HFFc6 (cell line): Measurements from ENCODE around the gene TOR2A. TPM values are rescaled to one million over a fixed set of nuclear protein-coding genes. Genes with fewer than 3 reads are reported as not detected.

Source experiments
- DNase-seq: peaks from one replicate; pipeline ENCODE4 v3.0.0-alpha.2; 2018
- H3K27ac Mint-ChIP-seq: 2 replicates; pipeline ENCODE4 v1.8.0; 2020; ENCODE audit warnings: mild to moderate bottlenecking, mixed read lengths
- H3K27me3 Mint-ChIP-seq: 2 replicates; pipeline ENCODE4 v1.8.0; 2021; ENCODE audit warnings: mild to moderate bottlenecking, moderate library complexity, mixed read lengths; ENCODE audit not compliant: insufficient read depth
- H3K36me3 Mint-ChIP-seq: 2 replicates; pipeline ENCODE4 v1.8.0; 2021; ENCODE audit warnings: low read depth, mixed read lengths
- H3K4me1 Mint-ChIP-seq: 2 replicates; pipeline ENCODE4 v1.8.0; 2020; ENCODE audit warnings: low read depth, mixed read lengths
- H3K4me3 Mint-ChIP-seq: 2 replicates; pipeline ENCODE4 v1.8.0; 2020; ENCODE audit warnings: mild to moderate bottlenecking, moderate library complexity, mixed read lengths
- H3K9me3 Mint-ChIP-seq: 2 replicates; pipeline ENCODE4 v1.8.0; 2020; ENCODE audit warnings: mild to moderate bottlenecking, mixed read lengths
- total RNA-seq, 6 experiments: library from RNA; stranded (reverse); fragmentation: NEBNext Ultra II Directional; extraction: Animal tissue kit (Norgen Biotek cat#: 25700); gene quantifications; 2 replicates in 1 of 6; 3 replicates in 5 of 6; pipeline ENCODE4 v1.2.3, GENCODE V29; 2021
- TF ChIP-seq, protein P1 (sequence below): fragments of 200-600 bp; sonication (generic); IDR thresholded peaks from 2 replicates; pipeline ENCODE4 v1.5.0; 2021; ENCODE audit warnings: antibody characterized with exemption, mild to moderate bottlenecking

TOR2A gene
- total RNA-seq, 6 experiments from 2014 or later: 6.6 to 8.3 (median 8.1) TPM

DNA sequence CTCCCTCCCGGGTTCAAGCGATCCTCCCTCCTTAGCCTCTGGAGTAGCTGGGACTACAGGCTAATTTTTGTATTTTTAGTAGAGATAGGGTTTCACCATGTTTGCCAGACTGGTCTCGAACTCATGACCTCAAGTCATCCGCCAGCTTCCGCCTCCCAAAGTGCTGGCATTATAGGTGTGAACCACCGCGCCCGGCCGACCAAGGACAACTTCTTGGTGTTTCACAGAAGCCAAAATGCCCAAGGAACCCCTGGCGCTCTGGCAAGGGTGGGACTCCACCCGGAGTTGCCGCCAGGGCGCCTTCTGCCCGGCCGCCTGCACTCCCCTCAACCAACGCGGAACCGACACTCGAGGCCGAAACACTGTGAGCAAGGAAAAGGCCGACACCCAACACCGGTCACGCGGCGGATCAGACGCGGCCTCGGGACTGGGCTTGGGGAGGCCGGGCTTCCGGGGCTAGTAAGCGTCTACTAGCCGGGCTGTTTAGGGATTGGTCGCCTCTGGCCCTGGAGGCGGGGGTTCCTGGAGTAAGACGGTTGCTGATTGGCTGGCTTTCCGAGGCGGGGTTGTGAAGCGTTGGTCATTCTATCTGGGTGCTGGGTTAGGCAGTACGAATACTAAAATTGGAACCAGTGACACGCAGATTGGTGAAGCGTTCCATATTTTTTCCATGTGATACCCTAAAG is 36.0 kb downstream of the TOR2A start:
- Mint-ChIP-seq H3K27ac (peak overlapping the region; percentile 74; the same call in 1 of the 2 replicates), H3K4me3 (peak overlapping the region; percentile 65; the same call in 1 of the 2 replicates), H3K36me3 (no peaks in the 10 kb centered on the region), H3K9me3 (no peaks in the 10 kb centered on the region), H3K4me1 (peaks cover 35% of the 10 kb centered on the region), H3K27me3 (no peaks in the 10 kb centered on the region; the same call in none of the 2 replicates)
- peak; percentile 44 for DNase-seq
- TF ChIP-seq, protein P1, sequence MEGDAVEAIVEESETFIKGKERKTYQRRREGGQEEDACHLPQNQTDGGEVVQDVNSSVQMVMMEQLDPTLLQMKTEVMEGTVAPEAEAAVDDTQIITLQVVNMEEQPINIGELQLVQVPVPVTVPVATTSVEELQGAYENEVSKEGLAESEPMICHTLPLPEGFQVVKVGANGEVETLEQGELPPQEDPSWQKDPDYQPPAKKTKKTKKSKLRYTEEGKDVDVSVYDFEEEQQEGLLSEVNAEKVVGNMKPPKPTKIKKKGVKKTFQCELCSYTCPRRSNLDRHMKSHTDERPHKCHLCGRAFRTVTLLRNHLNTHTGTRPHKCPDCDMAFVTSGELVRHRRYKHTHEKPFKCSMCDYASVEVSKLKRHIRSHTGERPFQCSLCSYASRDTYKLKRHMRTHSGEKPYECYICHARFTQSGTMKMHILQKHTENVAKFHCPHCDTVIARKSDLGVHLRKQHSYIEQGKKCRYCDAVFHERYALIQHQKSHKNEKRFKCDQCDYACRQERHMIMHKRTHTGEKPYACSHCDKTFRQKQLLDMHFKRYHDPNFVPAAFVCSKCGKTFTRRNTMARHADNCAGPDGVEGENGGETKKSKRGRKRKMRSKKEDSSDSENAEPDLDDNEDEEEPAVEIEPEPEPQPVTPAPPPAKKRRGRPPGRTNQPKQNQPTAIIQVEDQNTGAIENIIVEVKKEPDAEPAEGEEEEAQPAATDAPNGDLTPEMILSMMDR: no peak

DNA sequence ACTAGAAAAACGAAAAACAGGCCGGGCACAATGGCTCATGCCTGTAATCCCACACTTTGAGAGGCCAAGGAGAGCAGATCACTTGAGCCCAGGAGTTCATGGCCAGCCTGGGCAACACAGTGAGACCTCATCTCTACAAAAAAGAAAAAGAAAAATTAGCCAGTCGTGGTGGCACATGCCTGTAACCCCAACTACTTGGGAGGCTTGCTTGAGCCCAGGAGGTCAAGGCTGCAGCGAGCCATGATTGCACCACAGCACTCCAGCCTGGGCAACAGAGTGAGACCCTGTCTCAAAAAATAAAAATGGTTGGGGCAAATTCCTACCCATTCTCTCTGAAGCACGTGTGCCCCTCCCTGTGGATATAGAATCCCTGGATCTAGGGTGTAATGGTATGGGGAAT is 36.7 kb downstream of the TOR2A start:
- no peak overlapping the region for H3K4me3 Mint-ChIP-seq
- H3K9me3 Mint-ChIP-seq: no peaks in the 10 kb centered on the region
- H3K27me3 Mint-ChIP-seq: no peaks in the 10 kb centered on the region; the same call in none of the 2 replicates
- peaks cover 5% of the 10 kb centered on the region; the same call in 1 of the 2 replicates for H3K36me3 Mint-ChIP-seq
- H3K4me1 Mint-ChIP-seq: peaks cover 35% of the 10 kb centered on the region
- no peak for DNase-seq
- TF ChIP-seq, protein P1: no peak
- no peak overlapping the region; the same call in 1 of the 2 replicates for H3K27ac Mint-ChIP-seq

DNA sequence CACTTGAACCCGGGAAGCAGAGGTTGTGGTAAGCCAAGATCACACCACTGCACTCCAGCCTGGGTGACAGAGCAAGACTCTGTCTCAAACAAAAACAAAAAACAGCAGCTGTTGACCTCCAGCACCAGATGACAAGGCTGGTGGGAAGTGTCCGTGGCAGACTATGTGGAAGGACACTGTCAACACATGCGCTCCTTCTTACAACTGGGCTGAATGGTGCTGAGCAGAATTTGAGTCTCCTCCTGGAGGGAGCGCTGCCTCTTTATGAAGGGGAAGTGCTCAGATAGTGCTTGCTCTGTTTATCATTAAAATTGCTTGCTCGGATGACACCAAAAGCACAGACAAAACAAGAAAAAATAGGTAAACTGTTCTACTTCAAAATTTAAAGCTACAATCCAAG is 37.5 kb downstream of the TOR2A start:
- no peak overlapping the region for H3K4me3 Mint-ChIP-seq
- H3K4me1 Mint-ChIP-seq: peaks cover 35% of the 10 kb centered on the region
- H3K27me3 Mint-ChIP-seq: no peaks in the 10 kb centered on the region; the same call in 1 of the 2 replicates
- no peak for DNase-seq
- peaks cover 7% of the 10 kb centered on the region; the same call in 1 of the 2 replicates for H3K36me3 Mint-ChIP-seq
- no peaks in the 10 kb centered on the region for H3K9me3 Mint-ChIP-seq
- TF ChIP-seq, protein P1: no peak
- no peak overlapping the region for H3K27ac Mint-ChIP-seq

DNA sequence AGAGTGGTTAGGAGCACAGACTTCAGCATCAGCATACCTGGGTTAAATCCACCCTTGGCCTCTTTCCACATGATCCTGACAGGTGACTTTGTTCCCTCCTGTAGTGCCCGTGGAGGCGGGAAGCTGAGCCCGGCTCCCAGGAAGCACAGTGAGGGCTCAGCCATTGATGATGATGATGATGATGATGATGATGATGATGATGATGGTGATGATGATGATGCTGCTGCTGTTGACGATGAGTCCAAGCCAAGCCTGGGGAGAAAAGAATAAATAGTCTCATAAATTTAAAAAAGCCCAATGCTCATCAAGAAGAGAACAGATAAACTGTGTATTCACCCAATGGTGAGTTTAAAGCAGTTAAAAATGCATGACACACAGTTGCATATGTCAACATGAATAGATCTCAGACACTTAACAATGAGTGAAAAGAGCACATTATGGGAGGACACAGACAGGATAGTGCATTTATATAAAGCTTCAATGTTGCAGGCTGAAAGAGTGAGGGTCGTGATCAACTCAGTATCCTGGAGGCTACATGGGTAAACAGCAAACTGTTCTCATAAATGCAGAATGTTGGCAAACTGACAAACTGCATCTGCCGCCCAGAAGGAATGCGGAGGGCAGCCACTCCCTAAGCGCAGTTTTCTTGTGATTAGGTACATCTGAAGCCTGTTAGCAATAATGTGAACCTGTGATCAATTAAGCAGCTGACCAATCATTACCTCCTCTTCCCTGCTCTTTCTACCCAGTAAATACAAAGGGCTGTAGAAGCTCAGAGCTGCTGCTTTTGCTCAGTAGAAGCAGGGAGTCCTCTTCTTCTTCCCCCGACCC is 40.0 kb downstream of the TOR2A start:
- Mint-ChIP-seq H3K4me1 (peaks cover 32% of the 10 kb centered on the region), H3K36me3 (peaks cover 20% of the 10 kb centered on the region), H3K27ac (peak overlapping the region; percentile 70), H3K9me3 (no peaks in the 10 kb centered on the region), H3K27me3 (no peaks in the 10 kb centered on the region; the same call in 1 of the 2 replicates), H3K4me3 (peak overlapping the region; percentile 66)
- TF ChIP-seq, protein P1: no peak
- peak; percentile 34 for DNase-seq

DNA sequence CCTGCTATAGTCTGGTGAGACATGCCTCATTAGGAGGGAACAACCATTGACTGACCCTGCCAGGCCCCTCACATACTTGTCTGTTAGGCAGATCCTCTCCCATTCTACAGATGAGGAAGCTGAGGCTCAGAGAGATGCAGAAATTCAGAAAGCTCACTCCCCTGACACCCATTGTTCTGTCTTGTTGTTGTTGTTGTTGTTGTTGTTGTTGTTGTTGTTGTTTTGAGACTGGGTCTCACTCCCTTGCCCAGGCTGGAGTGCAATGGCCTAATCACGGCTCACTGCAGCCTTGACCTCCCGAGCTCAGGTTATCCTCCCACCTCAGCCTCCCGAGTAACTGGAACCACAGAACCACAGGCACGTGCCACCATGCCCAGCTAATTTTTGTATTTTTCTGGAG is 41.4 kb downstream of the TOR2A start:
- no peak for DNase-seq
- Mint-ChIP-seq H3K4me1 (peaks cover 22% of the 10 kb centered on the region), H3K9me3 (no peaks in the 10 kb centered on the region), H3K27me3 (no peaks in the 10 kb centered on the region; the same call in 1 of the 2 replicates), H3K36me3 (peaks cover 26% of the 10 kb centered on the region), H3K4me3 (no peak overlapping the region), H3K27ac (0 out of 2 replicates have a peak overlapping the region, but pooled peaks have one; percentile 14)
- TF ChIP-seq, protein P1: no peak
